Small intestine (tissue), 7 donors: Measurements from ENCODE around the gene SLC26A1. TPM values are rescaled to one million over a fixed set of nuclear protein-coding genes. Genes with fewer than 3 reads are reported as not detected.
A peak's percentile ranks its signal among the peaks of the same experiment; 100 is the strongest.

Source experiments
- DNase-seq, 2 donors: peaks; one replicate each; pipeline versions ENCODE4 v3.0.0 to v3.0.0-alpha.2; 2013
- FAIRE-seq: peaks from 2 replicates; lab custom pipeline; 2012; peaks lifted over from hg19 to GRCh38; lab: Jason Lieb, UNC
- H3K27ac ChIP-seq, 3 donors: one replicate each; pipeline ENCODE4 v1.5.1; 2013; ENCODE audit warnings: low read length in 2 of 3, mild to moderate bottlenecking in 2 of 3, control low read depth in 1 of 3, inconsistent platforms in 1 of 3, low read depth in 1 of 3, moderate library complexity in 1 of 3
- H3K27me3 ChIP-seq, 3 donors: one replicate each; pipeline ENCODE4 v1.6.1; 2013; ENCODE audit warnings: low read length in 3 of 3, inconsistent platforms in 1 of 3; ENCODE audit not compliant: control insufficient read depth in 3 of 3, insufficient read depth in 3 of 3
- H3K36me3 ChIP-seq, 3 donors: one replicate each; pipeline ENCODE4 v1.6.1; 2013; ENCODE audit warnings: low read length in 3 of 3, inconsistent platforms in 1 of 3, low read depth in 1 of 3, mild to moderate bottlenecking in 1 of 3, moderate library complexity in 1 of 3; ENCODE audit not compliant: control insufficient read depth in 3 of 3, insufficient read depth in 2 of 3
- H3K4me1 ChIP-seq, 3 donors: one replicate each; pipeline ENCODE4 v1.6.1; 2013; ENCODE audit warnings: low read length in 2 of 3, inconsistent platforms in 1 of 3, low read depth in 1 of 3, mild to moderate bottlenecking in 1 of 3, moderate library complexity in 1 of 3; ENCODE audit not compliant: control insufficient read depth in 3 of 3, insufficient read depth in 2 of 3
- H3K4me3 ChIP-seq, 3 donors: one replicate each; pipeline ENCODE4 v1.5.1; 2013; ENCODE audit warnings: low read length in 3 of 3, control low read depth in 1 of 3, inconsistent platforms in 1 of 3, low read depth in 1 of 3, mild to moderate bottlenecking in 1 of 3, moderate library complexity in 1 of 3
- H3K9me3 ChIP-seq, 2 donors: one replicate each; pipeline ENCODE4 v1.6.1; 2013; ENCODE audit warnings: low read depth in 1 of 2, low read length in 1 of 2; ENCODE audit not compliant: control insufficient read depth in 2 of 2, insufficient read depth in 1 of 2
- WGBS, 3 donors: extraction: QIAGEN DNeasy Blood & Tissue Kit; methylation state at CpG; one replicate each; pipeline ENCODE4 v1.1.7; 2013; 5-methylcytosine and 5-hydroxymethylcytosine counted together
- polyA plus RNA-seq, 4 donors: library from polyadenylated mRNA; stranded (reverse) in 3 of 4; unstranded in 1 of 4; fragments of 200-250 nt in 3 of 4; fragments of 120-200 nt in 1 of 4; gene quantifications; one replicate each; pipeline versions ENCODE4 v1.2.1 to v1.2.3, GENCODE V29; 2013
- donor health status: healthy with polysubstance abuse.
- donor health status: control.
- donor health status: control.
- donor health status: Bipolar disorder and iron deficiency.
- donor health status: healthy.

The SLC26A1 gene
- polyA plus RNA-seq, 4 donors, result 0.54 to 8.6 (median 2.7) TPM

- peak; percentile 51 to 68 for DNase-seq
- H3K9me3 ChIP-seq, result peaks cover 0 to 11% of the 10 kb centered on the region in 2 donors
- peaks cover 7 to 33% (median 9%) of the 10 kb centered on the region in 3 donors for H3K4me1 ChIP-seq
- 24 to 65% (median 42%) methylated on average over 16 to 17 of the region's 17 CpGs for WGBS, 3 donors
- H3K4me3 ChIP-seq, result peak overlapping the region in 2 of 3 donors; percentile 24 to 47
- peaks cover 0 to 5% (median 0%) of the 10 kb centered on the region in 3 donors for H3K27me3 ChIP-seq
- FAIRE-seq, result no peak
- peaks cover 1 to 23% (median 6%) of the 10 kb centered on the region in 3 donors for H3K36me3 ChIP-seq
- H3K27ac ChIP-seq, result peak overlapping the region; percentile 62 to 83 (median 75)
These were observed 22.2 kb downstream of the SLC26A1 start for GRCh38 chr4:970854-971520.

GRCh38 chr4:970046-970745, 23.0 kb downstream of the SLC26A1 start:
- Histone ChIP-seq H3K27me3 (peaks cover 0 to 5% (median 0%) of the 10 kb centered on the region in 3 donors), H3K9me3 (peaks cover 0 to 11% of the 10 kb centered on the region in 2 donors), H3K4me3 (no peak overlapping the region), H3K36me3 (peaks cover 8 to 31% (median 8%) of the 10 kb centered on the region in 3 donors), H3K4me1 (peaks cover 7 to 33% (median 9%) of the 10 kb centered on the region in 3 donors), H3K27ac (peak overlapping the region in 1 of 3 donors; percentile 62)
- no peak for FAIRE-seq
- 73 to 84% (median 81%) methylated on average over 22 to 25 of the region's 25 CpGs for WGBS, 3 donors
- peak in 1 of 2 donors; percentile 28 for DNase-seq

DNA sequence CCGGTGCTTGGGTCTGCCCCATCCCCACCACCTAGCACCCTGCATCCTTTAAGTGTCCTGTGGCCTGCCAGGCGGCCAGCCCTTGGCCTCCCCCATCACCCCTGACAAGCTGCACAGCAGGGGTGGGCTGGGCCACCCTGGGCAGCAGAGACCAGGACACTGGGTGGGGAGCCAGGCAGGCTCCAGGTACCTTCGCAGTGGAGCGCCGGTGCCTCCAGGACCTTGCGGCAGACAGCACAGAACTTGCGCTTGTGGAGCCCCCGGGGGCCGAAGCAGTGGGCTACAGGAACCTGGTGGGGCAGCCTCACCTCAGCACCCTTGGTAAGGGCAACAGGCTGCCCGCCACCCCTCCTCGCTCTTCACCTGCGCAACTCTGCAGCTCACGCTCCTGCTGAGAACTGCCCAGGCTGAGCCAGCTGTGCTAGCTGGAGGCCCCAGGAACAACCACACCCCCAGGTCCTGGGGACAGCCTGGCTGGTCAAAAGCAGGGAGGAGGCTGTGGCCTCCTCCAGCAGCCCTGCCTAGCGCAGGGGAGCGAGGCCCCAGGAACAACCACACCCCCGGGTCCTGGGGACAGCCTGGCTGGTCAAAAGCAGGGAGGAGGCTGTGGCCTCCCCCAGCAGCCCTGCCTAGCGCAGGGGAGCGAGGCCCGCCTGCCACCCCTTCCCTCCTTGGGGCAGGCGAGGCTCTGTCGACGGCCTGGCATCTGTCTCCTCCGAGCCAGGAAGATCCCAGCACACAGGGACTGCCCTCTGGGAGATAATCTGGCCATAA, 24.4 kb downstream of the SLC26A1 start:
- FAIRE-seq (no peak), DNase-seq (peak in 1 of 2 donors; percentile 36)
- Histone ChIP-seq H3K4me1 (peaks cover 7 to 33% (median 9%) of the 10 kb centered on the region in 3 donors), H3K27me3 (peaks cover 0 to 5% (median 0%) of the 10 kb centered on the region in 3 donors), H3K27ac (no peak overlapping the region), H3K9me3 (no peaks in the 10 kb centered on the region), H3K36me3 (peaks cover 8 to 45% (median 8%) of the 10 kb centered on the region in 3 donors), H3K4me3 (no peak overlapping the region)
- 86 to 94% (median 92%) methylated on average over 22 to 23 of the region's 23 CpGs for WGBS, 3 donors

DNA sequence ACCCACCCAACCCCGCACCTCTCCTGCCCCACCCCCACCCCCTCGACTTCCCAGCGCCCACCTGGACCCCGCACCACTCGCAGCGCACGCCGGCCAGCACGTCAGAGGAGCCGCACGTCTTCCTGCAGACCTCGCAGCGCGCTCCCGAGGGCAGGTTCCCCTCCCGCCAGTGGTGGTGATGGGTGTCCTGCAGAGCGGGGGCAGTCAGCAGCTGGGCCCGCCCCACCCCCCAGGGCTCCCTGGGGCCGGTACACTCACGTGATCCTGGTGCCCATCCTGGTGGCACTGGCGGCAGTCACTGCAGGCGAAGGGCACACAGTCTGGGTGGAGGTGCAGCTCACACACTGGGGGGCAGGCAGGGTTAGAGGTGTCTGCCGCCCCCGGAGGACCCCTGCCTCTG, 25.0 kb downstream of the SLC26A1 start:
- no peak overlapping the region for H3K4me3 ChIP-seq
- H3K36me3 ChIP-seq, result peaks cover 8 to 50% (median 8%) of the 10 kb centered on the region in 3 donors
- 45 to 76% (median 67%) methylated on average over 19 to 24 of the region's 24 CpGs for WGBS, 3 donors
- H3K9me3 ChIP-seq, result no peaks in the 10 kb centered on the region
- peaks cover 0 to 5% (median 0%) of the 10 kb centered on the region in 3 donors for H3K27me3 ChIP-seq
- H3K4me1 ChIP-seq, result peaks cover 7 to 33% (median 9%) of the 10 kb centered on the region in 3 donors
- FAIRE-seq (no peak), DNase-seq (no peak)
- H3K27ac ChIP-seq, result no peak overlapping the region

- no peak overlapping the region for H3K27ac ChIP-seq
- FAIRE-seq (no peak), DNase-seq (peak in 1 of 2 donors; percentile 53)
- H3K4me1 ChIP-seq, result peaks cover 7 to 33% (median 9%) of the 10 kb centered on the region in 3 donors
- peaks cover 8 to 59% (median 10%) of the 10 kb centered on the region in 3 donors for H3K36me3 ChIP-seq
- peaks cover 0 to 5% (median 0%) of the 10 kb centered on the region in 3 donors for H3K27me3 ChIP-seq
- H3K4me3 ChIP-seq, result no peak overlapping the region
- 58 to 85% (median 80%) methylated on average over 71 to 76 of the region's 76 CpGs for WGBS, 3 donors
- H3K9me3 ChIP-seq, result no peaks in the 10 kb centered on the region
These were observed 25.8 kb downstream of the SLC26A1 start for GRCh38 chr4:967113-968104.

- Histone ChIP-seq H3K36me3 (peaks cover 11 to 68% (median 19%) of the 10 kb centered on the region in 3 donors), H3K4me1 (peaks cover 5 to 27% (median 7%) of the 10 kb centered on the region in 3 donors), H3K9me3 (no peaks in the 10 kb centered on the region), H3K27me3 (peaks cover 0 to 5% (median 0%) of the 10 kb centered on the region in 3 donors), H3K4me3 (no peak overlapping the region), H3K27ac (no peak overlapping the region)
- 89 to 90% (median 90%) methylated on average over 45 to 48 of the region's 48 CpGs for WGBS, 3 donors
- no peak for FAIRE-seq
- DNase-seq, result no peak
These were observed 26.7 kb downstream of the SLC26A1 start for GRCh38 chr4:966266-967112.

DNA sequence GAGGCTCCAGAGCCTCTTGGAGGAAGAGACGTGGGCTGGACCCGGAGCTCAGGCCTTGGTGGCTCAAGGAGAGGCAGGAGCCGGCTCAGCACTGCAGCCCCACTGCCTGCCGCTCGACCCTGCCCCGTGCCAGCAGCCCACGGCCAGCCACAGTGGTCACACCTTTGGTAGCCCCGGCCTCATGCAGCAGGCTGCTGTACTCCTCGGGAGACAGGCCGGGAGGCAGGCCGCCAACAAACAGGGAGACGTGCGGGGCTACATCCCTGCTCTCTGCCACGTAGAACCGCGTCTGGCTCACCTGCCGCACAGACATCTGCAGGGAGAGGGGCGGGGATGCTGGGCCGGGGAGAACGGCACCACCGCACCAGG, 27.5 kb downstream of the SLC26A1 start:
- Histone ChIP-seq H3K4me1 (peaks cover under 1 to 20% (median 7%) of the 10 kb centered on the region in 3 donors), H3K4me3 (no peak overlapping the region), H3K27ac (no peak overlapping the region), H3K36me3 (peaks cover 11 to 71% (median 20%) of the 10 kb centered on the region in 3 donors), H3K9me3 (no peaks in the 10 kb centered on the region), H3K27me3 (peaks cover 0 to 5% (median 0%) of the 10 kb centered on the region in 3 donors)
- FAIRE-seq (no peak), DNase-seq (no peak)
- 92 to 93% (median 93%) methylated on average over 21 of the region's 21 CpGs for WGBS, 3 donors
